T-helper 17 cell (primary cell): Measurements from ENCODE around the gene DLK2. TPM values are rescaled to one million over a fixed set of nuclear protein-coding genes. Genes with fewer than 3 reads are reported as not detected.
A peak's percentile ranks its signal among the peaks of the same experiment; 100 is the strongest.

Experiments
- ATAC-seq: fragments of 150-1000 bp; cut with Tn5 transposase; 2 replicates; pipeline ENCODE4 v1.10.0; 2021; ENCODE audit warnings: mild to moderate bottlenecking, moderate library complexity
- DNase-seq, 3 donors: peaks; one replicate each; pipeline versions ENCODE4 v3.0.0 to v3.0.0-alpha.2; 2020 to 2021
- H3K9me3 ChIP-seq: one replicate; pipeline ENCODE4 v1.7.0; 2013; ENCODE audit warnings: low read length, mild to moderate bottlenecking; ENCODE audit not compliant: control insufficient read depth, poor library complexity, severe bottlenecking
- H3K27ac Mint-ChIP-seq: one replicate; pipeline ENCODE4 v1.8.0; 2022; ENCODE audit warnings: mild to moderate bottlenecking, moderate library complexity, mixed read lengths
- H3K27me3 Mint-ChIP-seq: one replicate; pipeline ENCODE4 v1.8.0; 2022; ENCODE audit warnings: mixed read lengths
- H3K36me3 Mint-ChIP-seq: one replicate; pipeline ENCODE4 v1.8.0; 2022; ENCODE audit warnings: low read depth, mixed read lengths
- H3K4me1 Mint-ChIP-seq: one replicate; pipeline ENCODE4 v1.8.0; 2022; ENCODE audit warnings: mild to moderate bottlenecking, mixed read lengths
- H3K4me3 Mint-ChIP-seq: one replicate; pipeline ENCODE4 v1.8.0; 2022; ENCODE audit warnings: mild to moderate bottlenecking, moderate library complexity, mixed read lengths
- total RNA-seq, 4 donors: library from RNA in 2 of 4; stranded (reverse) in 2 of 4; gene quantifications; one replicate each; pipeline ENCODE4 v1.2.3 and lab custom pipeline; 2022 to 2026

Gene DLK2
- total RNA-seq, 2 donors from 2014 or later = 0.25 to 0.89 TPM

GRCh38 chr6:43454696-43455530 is 435 bp downstream of the DLK2 start:
- Mint-ChIP-seq H3K4me3 (peak overlapping the region; percentile 91), H3K36me3 (peaks cover 3% of the 10 kb centered on the region), H3K27me3 (peaks cover 15% of the 10 kb centered on the region), H3K4me1 (peaks cover 17% of the 10 kb centered on the region), H3K27ac (peak overlapping the region; percentile 71)
- DNase-seq (peak in 2 of 3 donors; percentile 26 to 34), ATAC-seq (peak; percentile 60)
- H3K9me3 ChIP-seq = no peaks in the 10 kb centered on the region

GRCh38 chr6:43454290-43454695 is 1.1 kb downstream of the DLK2 start:
- ATAC-seq = peak; percentile 68
- H3K36me3 Mint-ChIP-seq = peaks cover 3% of the 10 kb centered on the region
- DNase-seq = peak; percentile 46 to 57 (median 53)
- no peaks in the 10 kb centered on the region for H3K9me3 ChIP-seq
- peaks cover 17% of the 10 kb centered on the region for H3K4me1 Mint-ChIP-seq
- H3K4me3 Mint-ChIP-seq = peak overlapping the region; percentile 91
- H3K27ac Mint-ChIP-seq = peak overlapping the region; percentile 45
- peaks cover 12% of the 10 kb centered on the region for H3K27me3 Mint-ChIP-seq

GRCh38 chr6:43453831-43454230 is 1.5 kb downstream of the DLK2 start:
- Mint-ChIP-seq H3K27ac (peak overlapping the region; percentile 45), H3K4me1 (peaks cover 17% of the 10 kb centered on the region), H3K36me3 (peaks cover 3% of the 10 kb centered on the region), H3K4me3 (peak overlapping the region; percentile 91), H3K27me3 (peaks cover 12% of the 10 kb centered on the region)
- ATAC-seq (no peak), DNase-seq (no peak)
- H3K9me3 ChIP-seq = no peaks in the 10 kb centered on the region

- Mint-ChIP-seq H3K36me3 (peaks cover 3% of the 10 kb centered on the region), H3K4me3 (no peak overlapping the region), H3K4me1 (peaks cover 17% of the 10 kb centered on the region), H3K27me3 (peaks cover 12% of the 10 kb centered on the region), H3K27ac (peak overlapping the region; percentile 51)
- DNase-seq = no peak
- no peak for ATAC-seq
- H3K9me3 ChIP-seq = no peaks in the 10 kb centered on the region
These were observed 2.5 kb downstream of the DLK2 start for GRCh38 chr6:43452896-43453295.

- H3K27ac Mint-ChIP-seq = no peak overlapping the region
- no peaks in the 10 kb centered on the region for H3K9me3 ChIP-seq
- ATAC-seq = no peak
- no peak overlapping the region for H3K4me3 Mint-ChIP-seq
- peaks cover 8% of the 10 kb centered on the region for H3K36me3 Mint-ChIP-seq
- H3K4me1 Mint-ChIP-seq = peaks cover 19% of the 10 kb centered on the region
- no peak for DNase-seq
- peaks cover 10% of the 10 kb centered on the region for H3K27me3 Mint-ChIP-seq
These were observed 3.4 kb downstream of the DLK2 start for GRCh38 chr6:43451939-43452338.

- peaks cover 8% of the 10 kb centered on the region for H3K36me3 Mint-ChIP-seq
- DNase-seq (no peak), ATAC-seq (no peak)
- no peak overlapping the region for H3K4me3 Mint-ChIP-seq
- peaks cover 19% of the 10 kb centered on the region for H3K4me1 Mint-ChIP-seq
- H3K27ac Mint-ChIP-seq = no peak overlapping the region
- peaks cover 7% of the 10 kb centered on the region for H3K27me3 Mint-ChIP-seq
- no peaks in the 10 kb centered on the region for H3K9me3 ChIP-seq
These were observed 4.0 kb downstream of the DLK2 start for GRCh38 chr6:43451348-43451747.

- peaks cover 7% of the 10 kb centered on the region for H3K36me3 Mint-ChIP-seq
- peaks cover 1% of the 10 kb centered on the region for H3K27me3 Mint-ChIP-seq
- no peak for ATAC-seq
- no peak for DNase-seq
- no peaks in the 10 kb centered on the region for H3K9me3 ChIP-seq
- H3K27ac Mint-ChIP-seq = peak overlapping the region; percentile 8
- H3K4me1 Mint-ChIP-seq = peaks cover 14% of the 10 kb centered on the region
- no peak overlapping the region for H3K4me3 Mint-ChIP-seq
These were observed 4.6 kb downstream of the DLK2 start for GRCh38 chr6:43450699-43451131.

GRCh38 chr6:43448916-43449315 is 6.4 kb downstream of the DLK2 start:
- H3K4me3 Mint-ChIP-seq = no peak overlapping the region
- peaks cover 5% of the 10 kb centered on the region for H3K36me3 Mint-ChIP-seq
- no peaks in the 10 kb centered on the region for H3K9me3 ChIP-seq
- H3K27me3 Mint-ChIP-seq = no peaks in the 10 kb centered on the region
- DNase-seq (no peak), ATAC-seq (no peak)
- H3K27ac Mint-ChIP-seq = peak overlapping the region; percentile 62
- H3K4me1 Mint-ChIP-seq = peaks cover 5% of the 10 kb centered on the region

- Mint-ChIP-seq H3K36me3 (peaks cover 5% of the 10 kb centered on the region), H3K4me1 (peaks cover 2% of the 10 kb centered on the region), H3K27me3 (no peaks in the 10 kb centered on the region), H3K27ac (peak overlapping the region; percentile 45), H3K4me3 (no peak overlapping the region)
- DNase-seq = no peak
- no peak for ATAC-seq
- no peaks in the 10 kb centered on the region for H3K9me3 ChIP-seq
These were observed 7.7 kb downstream of the DLK2 start for GRCh38 chr6:43447604-43448003.

GRCh38 chr6:43445576-43445975 is 9.8 kb downstream of the DLK2 start:
- peak overlapping the region; percentile 71 for H3K27ac Mint-ChIP-seq

GRCh38 chr6:43444582-43444981 is 10.8 kb downstream of the DLK2 start:
- DNase-seq = no peak
- ATAC-seq = no peak
- Mint-ChIP-seq H3K4me3 (no peak overlapping the region), H3K27ac (no peak overlapping the region), H3K27me3 (no peaks in the 10 kb centered on the region), H3K4me1 (peaks cover 2% of the 10 kb centered on the region), H3K36me3 (peaks cover 5% of the 10 kb centered on the region)
- H3K9me3 ChIP-seq = no peaks in the 10 kb centered on the region

More at GRCh38 chr6:43445576-43445975, 9.8 kb downstream of the DLK2 start:
- no peaks in the 10 kb centered on the region for H3K9me3 ChIP-seq
- H3K4me3 Mint-ChIP-seq = no peak overlapping the region
- peaks cover 5% of the 10 kb centered on the region for H3K36me3 Mint-ChIP-seq
- ATAC-seq (no peak), DNase-seq (no peak)
- H3K27me3 Mint-ChIP-seq = no peaks in the 10 kb centered on the region
- peaks cover 2% of the 10 kb centered on the region for H3K4me1 Mint-ChIP-seq

- ATAC-seq (no peak), DNase-seq (no peak)
- no peaks in the 10 kb centered on the region for H3K9me3 ChIP-seq
- no peaks in the 10 kb centered on the region for H3K27me3 Mint-ChIP-seq
- H3K36me3 Mint-ChIP-seq = peaks cover 5% of the 10 kb centered on the region
- H3K4me3 Mint-ChIP-seq = no peak overlapping the region
- H3K4me1 Mint-ChIP-seq = peaks cover 2% of the 10 kb centered on the region
- H3K27ac Mint-ChIP-seq = no peak overlapping the region
These were observed 11.3 kb downstream of the DLK2 start for GRCh38 chr6:43444036-43444435.

GRCh38 chr6:43442935-43443334 is 12.4 kb downstream of the DLK2 start:
- ATAC-seq = no peak
- no peaks in the 10 kb centered on the region for H3K9me3 ChIP-seq
- H3K4me3 Mint-ChIP-seq = no peak overlapping the region
- H3K27ac Mint-ChIP-seq = peak overlapping the region; percentile 75
- H3K27me3 Mint-ChIP-seq = no peaks in the 10 kb centered on the region
- peaks cover 5% of the 10 kb centered on the region for H3K36me3 Mint-ChIP-seq
- H3K4me1 Mint-ChIP-seq = peaks cover 2% of the 10 kb centered on the region
- no peak for DNase-seq

- H3K4me3 Mint-ChIP-seq = no peak overlapping the region
- no peak overlapping the region for H3K27ac Mint-ChIP-seq
- no peaks in the 10 kb centered on the region for H3K27me3 Mint-ChIP-seq
- no peaks in the 10 kb centered on the region for H3K36me3 Mint-ChIP-seq
- no peak for ATAC-seq
- DNase-seq = no peak
- peaks cover 4% of the 10 kb centered on the region for H3K4me1 Mint-ChIP-seq
- no peaks in the 10 kb centered on the region for H3K9me3 ChIP-seq
These were observed 17.6 kb downstream of the DLK2 start for GRCh38 chr6:43437700-43438099.
